SH-SY5Y (cell line): Measurements from ENCODE around the gene STYK1.

Experiments used
- GATA2 ChIP-seq: IDR thresholded peaks from 2 replicates; pipeline ENCODE4 v1.6.1; 2011; ENCODE audit warnings: mild to moderate bottlenecking, low read depth, low read length
- GATA3 ChIP-seq: IDR thresholded peaks from 2 replicates; pipeline ENCODE4 v1.6.1; 2011; ENCODE audit warnings: low read depth, mild to moderate bottlenecking, low read length, moderate library complexity

The STYK1 gene

GRCh38 chr12:10673659-10674384 lies at the start of gene STYK1:
Gene STYK1, minus strand, starts transcription at chr12:10674052. Its CDS starts 39,434 bp downstream, at chr12:10634618.
- TF ChIP-seq GATA2 (no peak), GATA3 (no peak)

GRCh38 chr12:10722905-10723746 lies 49.3 kb upstream of the STYK1 start, which contains the start of gene YBX3:
Gene YBX3, minus strand, starts transcription at chr12:10723323. Its CDS starts 212 bp downstream, at chr12:10723111.
- TF ChIP-seq GATA2 (no peak), GATA3 (no peak)

- no peak for TF ChIP-seq GATA3
- no peak for TF ChIP-seq GATA2
Measured at GRCh38 chr12:10722502-10722904, 48.7 kb upstream of the STYK1 start.

- no peak for TF ChIP-seq GATA2
- no peak for TF ChIP-seq GATA3
Measured at GRCh38 chr12:10721651-10722501, 48.0 kb upstream of the STYK1 start.

- TF ChIP-seq GATA2 (no peak), GATA3 (no peak)
Measured at GRCh38 chr12:10720974-10721650, 47.3 kb upstream of the STYK1 start.

GRCh38 chr12:10719482-10719881 lies 45.6 kb upstream of the STYK1 start:
- TF ChIP-seq GATA3 = no peak
- no peak for TF ChIP-seq GATA2

- TF ChIP-seq GATA2 = no peak
Measured at GRCh38 chr12:10718279-10718821, 44.5 kb upstream of the STYK1 start.

GRCh38 chr12:10717410-10717809 lies 43.6 kb upstream of the STYK1 start:
- TF ChIP-seq GATA3 (no peak), GATA2 (no peak)

GRCh38 chr12:10716704-10717315 lies 43.0 kb upstream of the STYK1 start:
- TF ChIP-seq GATA3 (no peak), GATA2 (no peak)

- no peak for TF ChIP-seq GATA3
- TF ChIP-seq GATA2 = no peak
Measured at GRCh38 chr12:10716277-10716676, 42.4 kb upstream of the STYK1 start.

GRCh38 chr12:10715491-10715890 lies 41.6 kb upstream of the STYK1 start:
- no peak for TF ChIP-seq GATA2
- no peak for TF ChIP-seq GATA3

- no peak for TF ChIP-seq GATA2
- no peak for TF ChIP-seq GATA3
Measured at GRCh38 chr12:10709808-10710207, 36.0 kb upstream of the STYK1 start.

GRCh38 chr12:10708862-10709261 lies 35.0 kb upstream of the STYK1 start:
- TF ChIP-seq GATA3 (no peak), GATA2 (no peak)

GRCh38 chr12:10705655-10706054 lies 31.8 kb upstream of the STYK1 start:
- no peak for TF ChIP-seq GATA2
- TF ChIP-seq GATA3 = no peak
